ENCODE measurements around the gene KNDC1. TPM values are rescaled to one million over a fixed set of nuclear protein-coding genes. Genes with fewer than 3 reads are reported as not detected.

The KNDC1 gene
- total RNA-seq, 1 experiment from 2014 or later: 1.7 TPM

DNA sequence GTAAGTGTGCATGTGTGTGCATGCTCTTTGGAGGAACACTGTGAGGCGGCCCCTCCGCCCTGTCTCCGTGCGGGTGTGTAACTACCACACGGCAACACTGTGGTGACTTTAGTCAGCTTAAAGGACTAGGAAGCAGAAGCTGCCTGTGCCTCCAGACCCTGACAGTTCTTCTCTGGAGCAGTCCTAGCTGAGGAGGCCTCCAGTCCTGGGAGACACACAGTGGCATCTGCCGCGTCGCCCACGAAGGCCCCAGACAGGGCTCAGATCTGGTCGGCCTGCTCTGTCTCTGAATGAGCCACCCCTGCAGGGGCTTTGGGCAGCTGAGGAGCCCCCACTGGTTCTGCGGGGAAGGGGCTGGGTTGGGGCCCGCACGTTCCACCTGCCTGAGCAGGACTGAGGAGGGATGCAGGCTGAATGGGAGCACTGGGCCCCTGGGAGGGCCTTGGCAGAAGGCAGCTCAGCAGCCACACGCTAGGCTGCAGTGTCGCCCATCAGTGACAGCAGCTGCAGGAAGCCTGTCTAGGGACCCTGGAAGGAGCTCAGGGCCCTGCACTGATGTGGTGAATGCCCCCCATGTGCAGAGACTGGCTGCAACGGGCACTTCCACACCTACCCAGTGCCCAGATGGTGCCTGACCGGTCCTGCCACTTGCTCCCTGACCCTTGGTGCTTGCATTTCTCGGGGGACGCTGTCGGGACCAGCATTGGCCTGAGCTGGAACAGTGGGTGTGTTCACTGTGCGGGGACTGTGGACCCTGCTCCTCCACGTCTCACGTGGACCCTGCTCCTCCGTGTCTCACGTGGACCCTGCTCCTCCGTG lies 27.3 kb upstream of the KNDC1 start:
- Histone ChIP-seq H3F3A (ENCODE audit: insufficient read depth, low read depth) (no peaks in the 10 kb centered on the region), H3K4me2 (no peak overlapping the region), H3K27me3 (ENCODE audit: insufficient read depth, low read depth) (peaks cover 11% of the 10 kb centered on the region; the same call in 1 of the 2 replicates), H3K4me3 (no peak overlapping the region), H3K27ac (no peak overlapping the region), H2AFZ (no peak overlapping the region), H3K36me3 (ENCODE audit: low read depth) (no peaks in the 10 kb centered on the region), H3K4me1 (replicated peaks; ENCODE audit: insufficient read depth) (no peaks in the 10 kb centered on the region), H3K9me3 (ENCODE audit: insufficient read depth, low read depth) (no peaks in the 10 kb centered on the region), H3K79me2 (ENCODE audit: low read depth) (no peaks in the 10 kb centered on the region), H4K20me1 (ENCODE audit: insufficient read depth) (no peaks in the 10 kb centered on the region), H3K9me2 (ENCODE audit: insufficient read depth) (no peaks in the 10 kb centered on the region)
- intact Hi-C loops (cut with micrococcal nuclease; ENCODE audit: unreplicated experiment): no loop called here
- TF ChIP-seq EZH2 (IDR thresholded peaks at IDR 0.05; ENCODE audit: low read depth): no peak
- TF ChIP-seq, protein P1, sequence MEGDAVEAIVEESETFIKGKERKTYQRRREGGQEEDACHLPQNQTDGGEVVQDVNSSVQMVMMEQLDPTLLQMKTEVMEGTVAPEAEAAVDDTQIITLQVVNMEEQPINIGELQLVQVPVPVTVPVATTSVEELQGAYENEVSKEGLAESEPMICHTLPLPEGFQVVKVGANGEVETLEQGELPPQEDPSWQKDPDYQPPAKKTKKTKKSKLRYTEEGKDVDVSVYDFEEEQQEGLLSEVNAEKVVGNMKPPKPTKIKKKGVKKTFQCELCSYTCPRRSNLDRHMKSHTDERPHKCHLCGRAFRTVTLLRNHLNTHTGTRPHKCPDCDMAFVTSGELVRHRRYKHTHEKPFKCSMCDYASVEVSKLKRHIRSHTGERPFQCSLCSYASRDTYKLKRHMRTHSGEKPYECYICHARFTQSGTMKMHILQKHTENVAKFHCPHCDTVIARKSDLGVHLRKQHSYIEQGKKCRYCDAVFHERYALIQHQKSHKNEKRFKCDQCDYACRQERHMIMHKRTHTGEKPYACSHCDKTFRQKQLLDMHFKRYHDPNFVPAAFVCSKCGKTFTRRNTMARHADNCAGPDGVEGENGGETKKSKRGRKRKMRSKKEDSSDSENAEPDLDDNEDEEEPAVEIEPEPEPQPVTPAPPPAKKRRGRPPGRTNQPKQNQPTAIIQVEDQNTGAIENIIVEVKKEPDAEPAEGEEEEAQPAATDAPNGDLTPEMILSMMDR (conservative IDR thresholded peaks at IDR 0.05): no peak
- CTCF ChIA-PET: no interaction called here
- no peak for DNase-seq
- POLR2A ChIA-PET (ENCODE audit: unreplicated experiment): no interaction called here
- no TSS peak for BruUV-seq (replicated peaks)

DNA sequence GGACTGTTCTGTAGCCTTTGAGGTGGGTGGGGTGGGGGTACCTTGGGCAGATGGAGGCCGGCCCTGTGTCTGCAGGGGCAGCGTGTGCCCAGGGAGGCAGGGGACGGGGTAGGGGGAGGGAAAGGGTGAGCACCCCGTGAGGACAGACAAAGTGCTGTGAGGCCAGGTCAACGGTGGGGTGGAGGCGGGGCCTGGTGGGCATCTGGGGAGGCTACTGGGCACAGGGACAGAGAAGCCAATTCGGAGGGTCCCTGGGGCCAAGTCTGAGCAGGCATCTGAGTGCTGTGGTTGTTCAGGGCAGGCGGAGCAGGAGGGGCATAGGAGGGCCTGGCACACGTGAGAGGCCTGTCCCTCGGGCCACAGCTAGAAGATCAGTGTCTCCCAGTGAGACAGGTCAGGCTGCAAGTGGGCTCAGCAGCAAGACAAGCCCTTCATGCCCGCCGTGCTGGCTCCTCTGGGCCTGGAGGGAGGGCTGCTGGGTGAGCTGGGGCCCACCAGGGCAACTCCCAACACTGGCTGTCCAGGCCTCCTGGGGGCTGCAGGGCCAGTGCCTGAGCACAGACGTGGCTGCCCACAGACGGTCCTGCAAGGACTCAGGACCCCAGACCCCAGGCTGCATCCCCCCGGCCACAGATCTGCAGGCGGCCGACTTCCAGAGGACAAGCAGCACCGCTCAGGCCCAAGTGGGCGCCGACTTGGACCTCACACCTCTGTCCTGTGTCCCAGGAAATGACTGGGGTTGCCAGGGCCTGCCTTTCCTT lies 26.4 kb upstream of the KNDC1 start:
- no TSS peak for BruUV-seq (replicated peaks)
- CTCF ChIA-PET: no interaction called here

DNA sequence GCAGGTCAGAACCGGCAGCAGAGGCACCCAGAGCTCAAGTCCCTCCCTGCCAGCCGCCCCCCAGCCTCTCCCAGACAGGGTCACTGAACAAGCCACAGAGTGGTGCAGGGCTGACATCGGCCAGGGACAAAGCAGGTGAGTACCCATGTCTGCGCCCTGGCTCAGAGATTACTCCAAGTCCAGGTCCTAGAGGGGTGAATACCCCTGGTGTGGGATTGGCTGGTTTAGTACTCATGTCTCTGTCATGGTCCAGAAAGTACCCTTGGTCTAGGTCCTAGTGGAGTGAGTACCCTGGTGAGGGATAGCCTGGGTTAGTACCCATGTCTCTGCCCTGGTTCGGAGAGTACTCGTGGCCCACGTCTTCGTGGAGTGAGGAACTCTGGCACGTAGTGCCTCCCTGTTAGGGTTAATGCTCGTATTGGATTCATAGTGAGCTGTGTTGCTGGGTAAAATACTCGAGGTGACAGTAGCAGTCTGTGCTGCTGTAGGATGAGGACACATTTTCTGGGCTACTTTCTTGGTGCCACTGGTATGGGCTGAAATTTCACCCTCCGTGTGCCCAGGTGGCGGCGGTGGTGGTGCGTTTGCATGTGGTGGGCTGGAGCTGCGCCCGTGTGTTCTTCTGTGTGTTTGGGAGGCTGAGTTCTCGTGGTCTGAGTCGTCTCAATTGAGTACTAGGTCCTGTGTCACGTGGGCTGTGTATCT lies 25.5 kb upstream of the KNDC1 start:
- H3K79me2 ChIP-seq (ENCODE audit: low read depth): no peaks in the 10 kb centered on the region
- no peak for DNase-seq
- no peak overlapping the region for H3K4me2 ChIP-seq
- CTCF ChIA-PET: no interaction called here
- no peaks in the 10 kb centered on the region for H4K20me1 ChIP-seq (ENCODE audit: insufficient read depth)
- H3K36me3 ChIP-seq (ENCODE audit: low read depth): no peaks in the 10 kb centered on the region
- POLR2A ChIA-PET (ENCODE audit: unreplicated experiment): no interaction called here
- peaks cover 11% of the 10 kb centered on the region; the same call in 1 of the 2 replicates for H3K27me3 ChIP-seq (ENCODE audit: insufficient read depth, low read depth)
- no peak overlapping the region for H2AFZ ChIP-seq
- BruUV-seq (replicated peaks): no TSS peak
- no peaks in the 10 kb centered on the region for H3F3A ChIP-seq (ENCODE audit: insufficient read depth, low read depth)
- H3K4me1 ChIP-seq (replicated peaks; ENCODE audit: insufficient read depth): no peaks in the 10 kb centered on the region
- no peaks in the 10 kb centered on the region for H3K9me3 ChIP-seq (ENCODE audit: insufficient read depth, low read depth)
- no peak overlapping the region for H3K27ac ChIP-seq
- TF ChIP-seq, protein P1 (conservative IDR thresholded peaks at IDR 0.05): no peak
- no peak for TF ChIP-seq EZH2 (IDR thresholded peaks at IDR 0.05; ENCODE audit: low read depth)
- no peaks in the 10 kb centered on the region for H3K9me2 ChIP-seq (ENCODE audit: insufficient read depth)
- intact Hi-C loops (cut with micrococcal nuclease; ENCODE audit: unreplicated experiment): no loop called here
- no peak overlapping the region for H3K4me3 ChIP-seq

More for the DNA sequence above, 26.4 kb upstream of the KNDC1 start:
- Histone ChIP-seq H3K79me2 (ENCODE audit: low read depth) (no peaks in the 10 kb centered on the region), H4K20me1 (ENCODE audit: insufficient read depth) (no peaks in the 10 kb centered on the region), H3K4me3 (no peak overlapping the region), H3F3A (ENCODE audit: insufficient read depth, low read depth) (no peaks in the 10 kb centered on the region), H3K36me3 (ENCODE audit: low read depth) (no peaks in the 10 kb centered on the region), H3K9me3 (ENCODE audit: insufficient read depth, low read depth) (no peaks in the 10 kb centered on the region), H3K27ac (no peak overlapping the region), H3K4me2 (no peak overlapping the region), H3K4me1 (replicated peaks; ENCODE audit: insufficient read depth) (no peaks in the 10 kb centered on the region), H3K27me3 (ENCODE audit: insufficient read depth, low read depth) (peaks cover 11% of the 10 kb centered on the region; the same call in 1 of the 2 replicates), H3K9me2 (ENCODE audit: insufficient read depth) (no peaks in the 10 kb centered on the region), H2AFZ (no peak overlapping the region)
- DNase-seq: no peak
- TF ChIP-seq, protein P1 (conservative IDR thresholded peaks at IDR 0.05): no peak
- POLR2A ChIA-PET (ENCODE audit: unreplicated experiment): no interaction called here
- intact Hi-C loops (cut with micrococcal nuclease; ENCODE audit: unreplicated experiment): no loop called here
